IMR-90 (cell line): ENCODE results near the gene LONP2. TPM values are rescaled to one million over a fixed set of nuclear protein-coding genes. Genes with fewer than 3 reads are reported as not detected.

ENCODE experiments used
- ATAC-seq: fragments of 200-7000 bp; cut with Tn5 transposase; 2 replicates; pipeline ENCODE4 v1.9.1; 2020; ENCODE audit warnings: low read depth, mild to moderate bottlenecking, moderate library complexity
- BruUV-seq: library from RNA; stranded (reverse); fragments of 400-500 nt; replicated peaks from 2 replicates; lab custom pipeline; 2021; lab: Mats Ljungman, UMichigan
- CTCF ChIA-PET: fragments of 300-600 bp; formaldehyde crosslinking; extraction: SDS; loops from one replicate; lab custom pipeline; 2021; ENCODE audit warnings: antibody characterized with exemption; lab: Yijun Ruan, JAX
- POLR2A ChIA-PET: fragments of 300-600 bp; sonication (Branson Sonifier 250); formaldehyde crosslinking; loops from one replicate; lab custom pipeline; 2022; ENCODE audit warnings: antibody characterized with exemption; ENCODE audit not compliant: unreplicated experiment; lab: Charles Lee
- DNase-seq: peaks from one replicate; pipeline ENCODE4 v3.0.0; 2013
- H2AFZ ChIP-seq: replicated peaks from 2 replicates; pipeline ENCODE3; 2013; ENCODE audit warnings: low read length, mild to moderate bottlenecking; ENCODE audit not compliant: poor library complexity
- H2AK5ac ChIP-seq: 2 replicates; pipeline ENCODE4 v1.6.1; 2013; ENCODE audit warnings: low read depth, low read length, inconsistent platforms
- H2AK9ac ChIP-seq: replicated peaks from 2 replicates; pipeline ENCODE3; 2013; ENCODE audit warnings: mild to moderate bottlenecking, low read depth, low read length, moderate library complexity; ENCODE audit not compliant: poor library complexity
- H2BK120ac ChIP-seq: 2 replicates; pipeline ENCODE4 v1.6.1; 2013; ENCODE audit warnings: low read depth, low read length, inconsistent platforms
- H2BK15ac ChIP-seq: 3 replicates; pipeline ENCODE4 v1.6.1; 2013; ENCODE audit warnings: low read depth, low read length, inconsistent platforms
- H2BK20ac ChIP-seq: 2 replicates; pipeline ENCODE4 v1.6.1; 2013; ENCODE audit warnings: low read depth, mild to moderate bottlenecking, inconsistent platforms, low read length, moderate library complexity
- H2BK5ac ChIP-seq: 2 replicates; pipeline ENCODE4 v1.6.1; 2013; ENCODE audit warnings: mild to moderate bottlenecking, low read depth, low read length, inconsistent platforms; ENCODE audit not compliant: poor library complexity, severe bottlenecking
- H3K14ac ChIP-seq: replicated peaks from 2 replicates; pipeline ENCODE4 v1.6.1; 2013; ENCODE audit warnings: low read depth, low read length, inconsistent platforms
- H3K18ac ChIP-seq: 2 replicates; pipeline ENCODE4 v1.6.1; 2013; ENCODE audit warnings: low read depth, low read length, control low read depth
- H3K23ac ChIP-seq: 2 replicates; pipeline ENCODE4 v1.6.1; 2013; ENCODE audit warnings: low read depth, low read length, inconsistent platforms
- H3K27ac ChIP-seq: 2 replicates; pipeline ENCODE4 v1.5.1; 2013; ENCODE audit warnings: mild to moderate bottlenecking, control low read depth, low read length; ENCODE audit not compliant: insufficient read depth
- H3K27me3 ChIP-seq: 2 replicates; pipeline ENCODE4 v1.6.1; 2013; ENCODE audit warnings: low read length; ENCODE audit not compliant: control insufficient read depth, insufficient read depth
- H3K36me3 ChIP-seq: 2 replicates; pipeline ENCODE4 v1.6.1; 2013; ENCODE audit warnings: low read length, mixed read lengths; ENCODE audit not compliant: control insufficient read depth, insufficient read depth
- H3K4ac ChIP-seq: 2 replicates; pipeline ENCODE4 v1.6.1; 2013; ENCODE audit warnings: low read depth, low read length, inconsistent platforms
- H3K4me1 ChIP-seq: 2 replicates; pipeline ENCODE4 v1.6.1; 2013; ENCODE audit warnings: low read length, mixed read lengths; ENCODE audit not compliant: control insufficient read depth, insufficient read depth
- H3K4me2 ChIP-seq: 2 replicates; pipeline ENCODE4 v1.6.1; 2013; ENCODE audit warnings: low read depth, mild to moderate bottlenecking, control low read depth, low read length, moderate library complexity
- H3K4me3 ChIP-seq: 2 replicates; pipeline ENCODE4 v1.5.1; 2013; ENCODE audit warnings: low read depth, mild to moderate bottlenecking, control low read depth, low read length, moderate library complexity; ENCODE audit not compliant: insufficient read depth
- H3K56ac ChIP-seq: 2 replicates; pipeline ENCODE4 v1.6.1; 2013; ENCODE audit warnings: low read length, inconsistent platforms; ENCODE audit not compliant: insufficient read depth; ENCODE audit errors: extremely low read depth
- H3K79me1 ChIP-seq, 2 experiments: 2 replicates each; pipeline ENCODE4 v1.6.1; 2013; ENCODE audit warnings: low read length in 2 of 2, inconsistent platforms in 1 of 2, low read depth in 1 of 2
- H3K9ac ChIP-seq: 2 replicates; pipeline ENCODE4 v1.6.1; 2013; ENCODE audit warnings: low read depth, low read length, control low read depth
- H3K9me1 ChIP-seq: 2 replicates; pipeline ENCODE4 v1.6.1; 2013; ENCODE audit warnings: low read length, inconsistent platforms; ENCODE audit not compliant: insufficient read depth
- H3K9me3 ChIP-seq: 2 replicates; pipeline ENCODE4 v1.6.1; 2013; ENCODE audit warnings: low read length; ENCODE audit not compliant: control insufficient read depth, insufficient read depth
- H4K20me1 ChIP-seq: 2 replicates; pipeline ENCODE4 v1.6.1; 2013; ENCODE audit warnings: low read length, inconsistent platforms; ENCODE audit not compliant: insufficient read depth
- H4K5ac ChIP-seq: 2 replicates; pipeline ENCODE4 v1.6.1; 2013; ENCODE audit warnings: mild to moderate bottlenecking, low read depth, low read length, control low read depth
- H4K8ac ChIP-seq, 2 experiments: 2 replicates each; pipeline ENCODE4 v1.6.1; 2013; ENCODE audit warnings: low read depth in 2 of 2, low read length in 2 of 2, control low read depth in 1 of 2, inconsistent platforms in 1 of 2
- H4K91ac ChIP-seq: 2 replicates; pipeline ENCODE4 v1.6.1; 2013; ENCODE audit warnings: low read depth, low read length, inconsistent platforms; ENCODE audit not compliant: insufficient read depth
- BHLHE40 ChIP-seq: fragments of 150-350 bp; IDR thresholded peaks from 2 replicates; pipeline ENCODE4 v1.6.1; 2016; ENCODE audit warnings: mild to moderate bottlenecking, low read depth, low read length
- CEBPB ChIP-seq: IDR thresholded peaks from 2 replicates; pipeline ENCODE4 v1.6.1; 2012; ENCODE audit warnings: low read depth, low read length, improper control_type of control experiment
- CHD1 ChIP-seq: IDR thresholded peaks from 2 replicates; pipeline ENCODE4 v1.6.1; 2012; ENCODE audit warnings: low read depth, low read length, improper control_type of control experiment
- CTCF ChIP-seq: conservative IDR thresholded peaks from 2 replicates; pipeline ENCODE4 v1.5.1; 2012; ENCODE audit warnings: mild to moderate bottlenecking, low read depth, low read length, improper control_type of control experiment
- ELK1 ChIP-seq: fragments of 150-350 bp; IDR thresholded peaks from 2 replicates; pipeline ENCODE4 v1.6.1; 2016; ENCODE audit warnings: low read depth, mild to moderate bottlenecking, low read length, moderate library complexity, borderline replicate concordance
- FOS ChIP-seq: fragments of 150-350 bp; IDR thresholded peaks from 2 replicates; pipeline ENCODE4 v1.6.1; 2016; ENCODE audit warnings: low read depth, low read length
- MAZ ChIP-seq: IDR thresholded peaks from 2 replicates; pipeline ENCODE4 v1.6.1; 2012; ENCODE audit warnings: low read depth, mild to moderate bottlenecking, low read length, improper control_type of control experiment, moderate library complexity, borderline replicate concordance
- NFE2L2 ChIP-seq: fragments of 150-350 bp; IDR thresholded peaks from 2 replicates; pipeline ENCODE4 v1.6.1; 2016; ENCODE audit warnings: low read depth, mild to moderate bottlenecking, low read length
- SMC3 ChIP-seq: fragments of 150-350 bp; IDR thresholded peaks from 2 replicates; pipeline ENCODE4 v1.6.1; 2016; ENCODE audit warnings: low read depth, mild to moderate bottlenecking, antibody characterized with exemption, low read length, moderate library complexity
- WGBS, 2 experiments: methylation state at CpG; one replicate each; pipeline versions ENCODE4 v1.1.5 to v1.1.7; 2013; ENCODE audit warnings: missing lambda C conversion rate in 2 of 2; ENCODE audit not compliant: insufficient read length in 1 of 2; ENCODE audit errors: extremely low coverage in 2 of 2; 5-methylcytosine and 5-hydroxymethylcytosine counted together
- dilution Hi-C: fragments of 300-500 bp; cut with HindIII; formaldehyde crosslinking; loops from one replicate; pipeline ENCODE4 v1.14.3; 2018; ENCODE audit warnings: low sequenced_read_pairs; ENCODE audit not compliant: unreplicated experiment
- in situ Hi-C: fragments of 300-500 bp; cut with MboI; formaldehyde crosslinking; loops from 3 replicates; pipeline ENCODE4 v1.14.3; 2019; ENCODE audit warnings: low sequenced_read_pairs, inconsistent platforms, mixed read lengths
- intact Hi-C: fragments of 100-400 bp; cut with micrococcal nuclease; formaldehyde crosslinking; loops from 2 replicates; pipeline ENCODE4 v1.10.0; 2022
- polyA plus RNA-seq, 3 experiments: library from polyadenylated mRNA; depleted of rRNA; stranded (reverse); fragments of >200 nt; gene quantifications; 2 replicates each; pipeline ENCODE4 v1.2.3, GENCODE V29; 2012; ENCODE audit warnings: low replicate concordance in 1 of 3
- total RNA-seq: library from RNA; depleted of rRNA; stranded (reverse); fragments of >200 nt; gene quantifications from 2 replicates; pipeline ENCODE4 v1.2.3, GENCODE V29; 2012

Gene LONP2
- total and polyA plus RNA-seq, 2 of the 4 experiments (the other 2 are of a cell fraction), result 31.5 to 90.9 TPM

GRCh38 chr16:48294724-48295123, 50.6 kb downstream of the LONP2 start:
- no peak for DNase-seq
- intact Hi-C loops (no loop called here), dilution Hi-C loops (no loop called here), in situ Hi-C loops (no loop called here)
- WGBS, 2 experiments, result no CpG with 5 or more reads among the region's 1 CpG
- Histone ChIP-seq H3K27me3 (no peaks in the 10 kb centered on the region), H3K4me1 (peaks cover 3% of the 10 kb centered on the region), H3K23ac (no peak overlapping the region), H4K91ac (no peak overlapping the region), H3K27ac (no peak overlapping the region), H2BK5ac (no peak overlapping the region), H3K56ac (no peak overlapping the region), H3K18ac (no peak overlapping the region), H2AK9ac (no peak overlapping the region), H4K5ac (no peak overlapping the region), H3K14ac (no peak overlapping the region), H2BK20ac (no peak overlapping the region), H3K4ac (no peak overlapping the region), H3K9ac (no peak overlapping the region), H3K79me1 (peaks cover 19 to 30% of the 10 kb centered on the region in 2 experiments; a peak in 3 of 4 replicates), H3K9me1 (0 out of 2 replicates have a peak, but pooled peaks cover 3% of the 10 kb centered on the region), H3K9me3 (no peaks in the 10 kb centered on the region), H3K36me3 (peaks cover 27% of the 10 kb centered on the region), H4K20me1 (no peaks in the 10 kb centered on the region), H4K8ac (no peak overlapping the region), H3K4me3 (no peak overlapping the region), H2AK5ac (no peak overlapping the region), H3K4me2 (no peak overlapping the region), H2BK15ac (no peak overlapping the region), H2AFZ (no peak overlapping the region), H2BK120ac (no peak overlapping the region)
- ChIA-PET CTCF (no interaction called here), POLR2A (no interaction called here)
- no TSS peak for BruUV-seq
- no peak for ATAC-seq
- TF ChIP-seq MAZ (no peak), CEBPB (no peak), BHLHE40 (no peak), FOS (no peak), NFE2L2 (no peak), CHD1 (no peak), ELK1 (no peak), CTCF (no peak), SMC3 (no peak)
